NCI-H510A (cell line): Measurements from ENCODE around the gene STK32C.

Source experiments
- DNase-seq: peaks from one replicate; lab custom pipeline; 2025; lab: John Stamatoyannopoulos, UW

The STK32C gene

GRCh38 chr10:132247943-132248342 lies 59.8 kb downstream of the STK32C start:
- DNase-seq, result no peak

GRCh38 chr10:132246296-132246695 lies 61.5 kb downstream of the STK32C start:
- no peak for DNase-seq

- DNase-seq, result no peak
These were observed 62.7 kb downstream of the STK32C start for GRCh38 chr10:132245056-132245455.

- DNase-seq, result no peak
These were observed 64.1 kb downstream of the STK32C start for GRCh38 chr10:132243626-132244025.

GRCh38 chr10:132243141-132243540 lies 64.6 kb downstream of the STK32C start:
- DNase-seq, result no peak

GRCh38 chr10:132242103-132242840 lies 65.5 kb downstream of the STK32C start:
- no peak for DNase-seq

- no peak for DNase-seq
These were observed 66.3 kb downstream of the STK32C start for GRCh38 chr10:132241496-132241895.

GRCh38 chr10:132241086-132241485 lies 66.7 kb downstream of the STK32C start:
- no peak for DNase-seq

- DNase-seq, result no peak
These were observed 67.2 kb downstream of the STK32C start for GRCh38 chr10:132240581-132240980.

- no peak for DNase-seq
These were observed 67.6 kb downstream of the STK32C start for GRCh38 chr10:132240156-132240555.

- DNase-seq, result no peak
These were observed 68.4 kb downstream of the STK32C start for GRCh38 chr10:132239126-132240031.

GRCh38 chr10:132238371-132239125 lies 69.2 kb downstream of the STK32C start:
- DNase-seq, result no peak

GRCh38 chr10:132237871-132238270 lies 69.9 kb downstream of the STK32C start:
- DNase-seq, result no peak

- no peak for DNase-seq
These were observed 70.4 kb downstream of the STK32C start for GRCh38 chr10:132237396-132237795.

GRCh38 chr10:132236881-132237280 lies 70.9 kb downstream of the STK32C start:
- no peak for DNase-seq

GRCh38 chr10:132236161-132236560 lies 71.6 kb downstream of the STK32C start:
- DNase-seq, result no peak

- no peak for DNase-seq
These were observed 72.9 kb downstream of the STK32C start for GRCh38 chr10:132234860-132235259.

GRCh38 chr10:132233501-132234085 lies 74.2 kb downstream of the STK32C start:
- DNase-seq, result no peak

GRCh38 chr10:132232981-132233380 lies 74.8 kb downstream of the STK32C start:
- no peak for DNase-seq

GRCh38 chr10:132232023-132232951 lies 75.5 kb downstream of the STK32C start:
- peak; percentile 67 for DNase-seq

- DNase-seq, result no peak
These were observed 76.1 kb downstream of the STK32C start for GRCh38 chr10:132231656-132232022.
